ENCODE results near the gene TMEM184A. TPM values are rescaled to one million over a fixed set of nuclear protein-coding genes. Genes with fewer than 3 reads are reported as not detected.

Gene TMEM184A
- total RNA-seq, 1 donor from 2014 or later = 8.6 TPM

GRCh38 chr7:1531979-1532455 is 24.0 kb downstream of the TMEM184A start:
- TF ChIP-seq CTCF (IDR thresholded peaks at IDR 0.05; ENCODE audit: unreplicated experiment) = no peak
- Mint-ChIP-seq H3K36me3 (ENCODE audit: insufficient read depth) (no peaks in the 10 kb centered on the region), H3K4me3 (ENCODE audit: low read depth) (peak overlapping the region; percentile 77), H3K27me3 (peaks cover under 1% of the 10 kb centered on the region), H3K27ac (peak overlapping the region; percentile 96), H3K9me3 (ENCODE audit: low read depth) (no peaks in the 10 kb centered on the region), H3K4me1 (ENCODE audit: low read depth) (peaks cover 32% of the 10 kb centered on the region)
- no peak for DNase-seq (ENCODE audit: low spot score, unreplicated experiment)

GRCh38 chr7:1531263-1531978 is 24.6 kb downstream of the TMEM184A start:
- Mint-ChIP-seq H3K27ac (peak overlapping the region; percentile 96), H3K9me3 (ENCODE audit: low read depth) (no peaks in the 10 kb centered on the region), H3K4me3 (ENCODE audit: low read depth) (peak overlapping the region; percentile 77), H3K4me1 (ENCODE audit: low read depth) (peaks cover 28% of the 10 kb centered on the region), H3K36me3 (ENCODE audit: insufficient read depth) (no peaks in the 10 kb centered on the region), H3K27me3 (peaks cover 6% of the 10 kb centered on the region)
- DNase-seq (ENCODE audit: low spot score, unreplicated experiment) = no peak
- TF ChIP-seq CTCF (IDR thresholded peaks at IDR 0.05; ENCODE audit: unreplicated experiment) = no peak

GRCh38 chr7:1530946-1531262 is 25.1 kb downstream of the TMEM184A start:
- no peaks in the 10 kb centered on the region for H3K36me3 Mint-ChIP-seq (ENCODE audit: insufficient read depth)
- no peak overlapping the region for H3K4me3 Mint-ChIP-seq (ENCODE audit: low read depth)
- TF ChIP-seq CTCF (IDR thresholded peaks at IDR 0.05; ENCODE audit: unreplicated experiment) = no peak
- no peaks in the 10 kb centered on the region for H3K9me3 Mint-ChIP-seq (ENCODE audit: low read depth)
- peaks cover 7% of the 10 kb centered on the region for H3K27me3 Mint-ChIP-seq
- H3K27ac Mint-ChIP-seq = no peak overlapping the region
- no peak for DNase-seq (ENCODE audit: low spot score, unreplicated experiment)
- H3K4me1 Mint-ChIP-seq (ENCODE audit: low read depth) = peaks cover 25% of the 10 kb centered on the region

- no peak for TF ChIP-seq CTCF (IDR thresholded peaks at IDR 0.05; ENCODE audit: unreplicated experiment)
- DNase-seq (ENCODE audit: low spot score, unreplicated experiment) = no peak
- Mint-ChIP-seq H3K4me3 (ENCODE audit: low read depth) (peak overlapping the region; percentile 74), H3K9me3 (ENCODE audit: low read depth) (no peaks in the 10 kb centered on the region), H3K27ac (no peak overlapping the region), H3K4me1 (ENCODE audit: low read depth) (peaks cover 22% of the 10 kb centered on the region), H3K36me3 (ENCODE audit: insufficient read depth) (no peaks in the 10 kb centered on the region), H3K27me3 (peaks cover 14% of the 10 kb centered on the region)
Measured at GRCh38 chr7:1529383-1530116, 26.5 kb downstream of the TMEM184A start.

GRCh38 chr7:1526271-1526754 is 29.7 kb downstream of the TMEM184A start:
- no peak overlapping the region for H3K4me3 Mint-ChIP-seq (ENCODE audit: low read depth)
- H3K27ac Mint-ChIP-seq = no peak overlapping the region
- H3K36me3 Mint-ChIP-seq (ENCODE audit: insufficient read depth) = no peaks in the 10 kb centered on the region
- no peak for TF ChIP-seq CTCF (IDR thresholded peaks at IDR 0.05; ENCODE audit: unreplicated experiment)
- H3K4me1 Mint-ChIP-seq (ENCODE audit: low read depth) = no peaks in the 10 kb centered on the region
- peaks cover 18% of the 10 kb centered on the region for H3K27me3 Mint-ChIP-seq
- no peaks in the 10 kb centered on the region for H3K9me3 Mint-ChIP-seq (ENCODE audit: low read depth)
- no peak for DNase-seq (ENCODE audit: low spot score, unreplicated experiment)
